Astrocyte of the cerebellum (primary cell): ENCODE data around the gene FOXG1.

Experiments
- DNase-seq: peaks from one replicate; pipeline ENCODE4 v3.0.0-alpha.2; 2011; ENCODE audit warnings: low read depth
- H3K4me3 ChIP-seq: 2 replicates; pipeline ENCODE4 v1.5.1; 2011; ENCODE audit warnings: mild to moderate bottlenecking, low read depth, low read length, moderate library complexity
- in situ Hi-C: cut with HindIII; loops from 2 replicates; pipeline ENCODE4 v1.10.0; 2017; ENCODE audit warnings: low sequenced_read_pairs
- TF ChIP-seq, protein P1 (sequence below): IDR thresholded peaks from 2 replicates; pipeline ENCODE4 v1.5.1; 2012; ENCODE audit warnings: low read length, low read depth, moderate library complexity, mild to moderate bottlenecking; ENCODE audit errors: missing control alignments

FOXG1 gene

DNA sequence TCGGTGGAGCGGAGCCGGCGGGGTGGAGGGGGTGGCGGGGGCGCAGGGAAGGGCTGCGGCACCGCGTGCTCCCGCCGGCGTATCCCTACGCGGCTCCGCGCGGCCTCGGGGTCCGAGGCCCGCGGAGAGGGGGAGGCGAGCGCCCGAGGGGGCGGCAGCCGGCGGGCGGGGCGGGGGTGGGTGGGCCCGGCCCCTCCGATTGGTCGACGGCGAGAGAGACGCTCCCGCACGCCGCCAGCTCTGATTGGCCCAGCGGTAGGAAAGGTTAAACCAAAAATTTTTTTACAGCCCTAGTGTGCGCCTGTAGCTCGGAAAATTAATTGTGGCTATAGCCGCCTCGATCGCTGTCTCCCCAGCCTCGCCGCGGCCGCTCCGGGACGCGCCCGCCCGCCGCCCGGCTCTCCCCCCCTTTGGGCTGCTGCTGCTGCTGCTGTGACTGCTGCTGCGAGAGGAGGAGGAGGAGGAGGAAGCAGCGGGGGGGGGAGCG, at the start of gene FOXG1:
TSS of gene FOXG1 (plus strand) at position 319 of the 487 bp plus-strand sequence. CDS start 493 bp downstream, outside the sequence.
- TF ChIP-seq, protein P1, sequence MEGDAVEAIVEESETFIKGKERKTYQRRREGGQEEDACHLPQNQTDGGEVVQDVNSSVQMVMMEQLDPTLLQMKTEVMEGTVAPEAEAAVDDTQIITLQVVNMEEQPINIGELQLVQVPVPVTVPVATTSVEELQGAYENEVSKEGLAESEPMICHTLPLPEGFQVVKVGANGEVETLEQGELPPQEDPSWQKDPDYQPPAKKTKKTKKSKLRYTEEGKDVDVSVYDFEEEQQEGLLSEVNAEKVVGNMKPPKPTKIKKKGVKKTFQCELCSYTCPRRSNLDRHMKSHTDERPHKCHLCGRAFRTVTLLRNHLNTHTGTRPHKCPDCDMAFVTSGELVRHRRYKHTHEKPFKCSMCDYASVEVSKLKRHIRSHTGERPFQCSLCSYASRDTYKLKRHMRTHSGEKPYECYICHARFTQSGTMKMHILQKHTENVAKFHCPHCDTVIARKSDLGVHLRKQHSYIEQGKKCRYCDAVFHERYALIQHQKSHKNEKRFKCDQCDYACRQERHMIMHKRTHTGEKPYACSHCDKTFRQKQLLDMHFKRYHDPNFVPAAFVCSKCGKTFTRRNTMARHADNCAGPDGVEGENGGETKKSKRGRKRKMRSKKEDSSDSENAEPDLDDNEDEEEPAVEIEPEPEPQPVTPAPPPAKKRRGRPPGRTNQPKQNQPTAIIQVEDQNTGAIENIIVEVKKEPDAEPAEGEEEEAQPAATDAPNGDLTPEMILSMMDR: no peak
- DNase-seq: peak; percentile 75
- in situ Hi-C loops: no loop called here
- peak within 1 kb of the TSS; percentile 59 for H3K4me3 ChIP-seq

DNA sequence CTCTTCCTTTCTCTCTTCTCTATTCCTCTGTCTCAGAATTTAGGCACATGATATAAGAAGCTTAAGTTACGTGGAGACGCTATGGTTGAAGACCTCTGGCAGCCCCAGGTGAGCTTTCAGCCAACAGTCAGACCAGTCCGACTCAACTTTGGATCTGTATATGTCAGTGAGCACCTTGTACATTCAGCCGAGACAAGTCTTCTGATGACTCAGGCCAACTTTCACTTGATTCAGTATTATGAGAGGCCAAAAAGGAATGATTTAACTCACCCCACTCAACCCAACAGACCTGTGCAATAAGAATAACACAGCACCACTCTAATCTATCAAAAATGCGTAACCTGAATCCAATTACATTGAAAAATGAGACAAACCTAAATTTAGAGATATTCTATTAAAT, 47.5 kb upstream of the FOXG1 start:
- TF ChIP-seq, protein P1: no peak
- in situ Hi-C loops: no loop called here
- DNase-seq: no peak
- H3K4me3 ChIP-seq: no peak overlapping the region

DNA sequence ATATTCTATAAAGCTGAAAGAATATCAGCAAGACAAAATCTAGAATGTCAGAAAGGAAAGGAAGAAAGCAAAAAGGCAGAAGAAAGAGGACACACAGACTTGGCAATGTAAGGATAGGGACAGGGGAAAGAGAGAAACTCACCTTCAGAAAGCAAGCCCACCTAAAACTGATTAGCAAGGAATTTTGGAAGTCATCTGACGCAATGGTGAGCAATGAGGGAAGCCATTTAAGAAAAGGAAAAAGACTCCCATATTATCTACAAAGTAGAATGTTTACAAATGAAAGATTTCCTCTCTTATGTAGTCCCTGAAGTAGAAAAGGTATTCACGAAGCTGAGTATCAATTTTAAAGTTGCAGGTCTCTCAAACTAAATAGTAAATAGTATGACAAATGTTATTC, 35.2 kb upstream of the FOXG1 start:
- TF ChIP-seq, protein P1: no peak
- in situ Hi-C loops: no loop called here
- no peak overlapping the region for H3K4me3 ChIP-seq
- no peak for DNase-seq

DNA sequence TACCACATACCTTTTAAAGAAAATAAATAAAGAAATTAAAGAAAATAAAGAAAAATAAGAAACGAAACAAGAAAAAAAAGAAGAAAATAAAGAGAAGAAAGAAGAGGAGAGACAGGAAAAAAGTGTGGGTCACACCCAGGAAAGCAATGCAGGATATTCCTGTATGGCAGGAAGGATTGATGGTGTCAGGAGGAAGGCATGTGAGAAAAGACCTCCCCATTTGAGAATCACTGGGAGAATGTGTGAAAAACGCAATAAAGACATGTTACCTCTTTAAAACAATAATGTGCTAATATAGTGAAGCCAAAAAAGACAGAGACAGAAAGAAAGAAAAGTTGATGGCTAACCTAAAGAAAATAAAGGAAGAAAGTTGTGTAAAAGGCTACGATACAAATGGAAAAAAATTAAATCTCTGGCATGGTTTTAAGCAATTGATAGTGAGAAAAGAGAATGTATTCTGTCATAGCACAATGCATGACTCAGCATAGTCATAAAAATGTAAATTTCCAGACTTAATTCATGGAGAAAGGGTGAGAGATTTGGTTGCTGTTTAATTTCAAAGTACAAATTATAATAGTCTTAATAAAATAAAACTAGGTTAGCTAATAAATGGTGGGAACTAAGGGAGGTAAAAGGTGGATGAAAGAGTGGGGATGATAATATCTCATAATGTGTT, 24.3 kb upstream of the FOXG1 start:
- in situ Hi-C loops: no loop called here
- TF ChIP-seq, protein P1: no peak
- no peak overlapping the region for H3K4me3 ChIP-seq
- no peak for DNase-seq

DNA sequence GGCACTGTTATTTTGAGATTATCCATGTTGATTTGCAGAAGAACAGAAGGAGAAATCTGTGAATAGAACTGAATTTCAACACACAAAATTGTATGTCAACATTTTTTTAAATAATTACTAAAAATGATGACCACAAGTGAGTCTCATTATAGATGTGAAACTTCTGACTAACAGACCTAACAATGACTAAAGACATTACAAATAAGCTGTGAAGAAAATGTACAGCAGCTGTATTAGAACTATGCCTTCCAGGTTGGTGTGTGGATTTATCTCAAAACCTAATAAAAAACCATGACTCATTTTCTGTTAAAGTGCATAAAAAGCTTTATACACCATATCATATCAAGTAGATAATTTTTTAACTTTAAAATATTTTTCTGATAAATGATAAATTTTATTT, 22.5 kb upstream of the FOXG1 start:
- DNase-seq: no peak
- in situ Hi-C loops: no loop called here
- H3K4me3 ChIP-seq: no peak overlapping the region
- TF ChIP-seq, protein P1: no peak

DNA sequence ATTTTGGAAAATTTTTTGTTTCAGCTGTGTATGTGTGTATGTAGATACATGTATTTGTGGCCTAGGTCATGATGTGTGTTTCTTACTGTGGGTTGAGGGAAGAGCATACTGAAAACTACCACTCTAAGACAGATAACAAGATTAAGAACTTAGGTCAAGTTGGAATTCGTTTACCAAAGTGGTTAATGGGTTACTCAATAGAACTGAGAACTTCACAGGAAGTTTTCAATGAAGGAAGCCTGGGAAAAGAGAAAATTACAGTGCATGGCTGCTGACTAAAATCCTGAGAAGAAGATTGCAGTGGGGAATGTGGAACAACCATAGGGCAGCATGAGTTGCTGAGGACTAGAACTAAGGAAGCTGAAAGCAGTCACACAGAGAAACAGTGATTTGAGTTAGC, 21.4 kb upstream of the FOXG1 start:
- no peak overlapping the region for H3K4me3 ChIP-seq
- DNase-seq: no peak
- TF ChIP-seq, protein P1: no peak
- in situ Hi-C loops: no loop called here
